ENCODE results near the gene SORCS2.

GRCh38 chr4:7737752-7738457, 545.6 kb downstream of the SORCS2 start:
- no peak for TF ChIP-seq CBX5 (CRISPR knock-in tag; IDR thresholded peaks at IDR 0.05; ENCODE audit: borderline replicate concordance)
- TF ChIP-seq CHD2 (IDR thresholded peaks at IDR 0.05; ENCODE audit: low read depth, low read length), result no peak
- TF ChIP-seq POLR2A (IDR thresholded peaks at IDR 0.05; ENCODE audit: insufficient read depth in 1 of 2, low read depth in 2 of 2, low read length in 2 of 2), result no peak
- TF ChIP-seq MAFK (conservative IDR thresholded peaks at IDR 0.05 in 1 of 2, IDR thresholded peaks at IDR 0.05 in 1 of 2; ENCODE audit: low read length in 2 of 2), result no peak
- no peak for TF ChIP-seq ZBTB4 (CRISPR knock-in tag; IDR thresholded peaks at IDR 0.05; ENCODE audit: borderline replicate concordance)
- no peak for TF ChIP-seq CTCF (CRISPR knock-in tag; IDR thresholded peaks at IDR 0.05)
